Measurements from ENCODE around the gene GSN.

GSN gene

DNA sequence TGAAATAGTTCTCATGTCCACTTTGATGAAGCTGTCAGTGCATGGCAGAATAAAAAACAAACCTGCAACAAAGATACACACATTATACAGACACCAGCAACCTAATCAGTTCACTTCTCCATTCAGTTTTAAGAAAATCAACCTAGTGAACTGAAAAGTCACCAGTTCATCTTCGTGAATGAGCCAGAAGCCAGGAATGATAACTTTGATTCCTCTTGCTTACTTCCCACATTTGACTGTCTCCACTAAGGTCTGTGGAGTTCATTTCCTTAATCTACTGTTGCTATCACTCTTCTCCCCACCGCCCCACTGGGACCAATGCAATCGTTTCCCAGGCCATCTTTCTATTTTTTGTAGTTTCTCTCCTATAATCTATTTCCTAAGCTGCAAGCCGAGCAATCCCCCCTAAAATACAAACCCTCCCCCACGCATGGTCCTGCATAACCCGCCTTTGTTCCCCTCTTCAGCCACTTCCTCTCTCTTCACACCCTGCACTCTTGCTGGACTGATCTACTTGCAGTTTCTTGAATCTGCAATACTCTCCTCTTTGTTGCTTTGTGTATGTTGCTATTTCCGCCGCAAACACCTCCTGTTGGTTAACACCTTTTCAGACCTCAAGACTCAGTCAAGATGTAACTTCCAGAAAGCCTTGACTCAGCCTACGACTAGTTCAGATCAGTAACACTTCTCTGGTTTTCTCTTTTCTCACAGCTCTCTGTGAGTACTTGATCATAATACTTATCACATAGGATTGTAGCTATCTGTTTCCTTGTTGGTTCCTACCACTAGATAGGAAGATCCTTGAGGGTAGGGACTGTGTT lies 85.5 kb downstream of the GSN start:
- DNase-seq (ENCODE audit: low read depth in 2 of 2), result no peak

DNA sequence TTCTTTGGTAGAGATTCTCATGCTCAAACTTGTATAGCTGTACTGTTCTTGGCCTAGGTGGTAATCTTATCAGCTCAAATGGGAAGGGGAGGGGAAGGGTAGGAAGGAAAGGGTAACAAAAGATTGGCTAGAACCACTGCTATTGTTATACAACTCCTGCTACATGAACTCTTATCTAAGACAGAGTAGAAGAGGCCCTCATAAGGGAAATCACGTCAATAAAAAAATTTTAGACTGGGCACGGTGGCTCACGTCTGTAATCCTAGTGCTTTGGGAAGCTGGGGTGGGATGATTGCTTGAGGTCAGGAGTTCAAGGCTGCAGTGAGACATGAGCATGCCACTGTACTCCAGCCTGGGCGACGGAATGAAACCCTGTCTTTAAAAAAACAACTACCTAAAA lies 86.2 kb downstream of the GSN start:
- no peak for DNase-seq (ENCODE audit: low read depth in 2 of 2)

GRCh38 chr9:121354762-121355161 lies 86.8 kb downstream of the GSN start:
- DNase-seq (ENCODE audit: low read depth in 2 of 2), result no peak

GRCh38 chr9:121357011-121357410 lies 89.0 kb downstream of the GSN start:
- DNase-seq (ENCODE audit: low read depth in 2 of 2), result no peak

DNA sequence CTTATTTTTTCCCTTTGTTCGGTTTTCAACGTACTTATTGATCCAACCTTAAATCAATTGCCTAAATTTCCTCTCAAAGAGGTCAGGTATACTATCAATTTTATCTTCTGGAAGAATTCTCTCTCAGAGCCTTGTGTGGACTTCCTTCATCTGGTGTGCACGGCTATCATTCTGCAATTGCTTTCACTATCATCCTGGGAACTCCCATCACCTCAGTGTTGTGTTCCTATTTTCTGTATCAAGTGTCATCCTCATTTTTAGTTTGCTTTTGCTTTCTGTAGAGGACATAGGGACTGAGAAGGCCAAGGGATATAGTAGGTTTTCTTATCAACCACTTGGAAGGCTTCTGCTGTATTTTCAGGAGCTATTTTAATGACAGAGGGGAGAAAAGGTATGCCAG lies 90.8 kb downstream of the GSN start:
- DNase-seq (ENCODE audit: low read depth in 2 of 2), result no peak

DNA sequence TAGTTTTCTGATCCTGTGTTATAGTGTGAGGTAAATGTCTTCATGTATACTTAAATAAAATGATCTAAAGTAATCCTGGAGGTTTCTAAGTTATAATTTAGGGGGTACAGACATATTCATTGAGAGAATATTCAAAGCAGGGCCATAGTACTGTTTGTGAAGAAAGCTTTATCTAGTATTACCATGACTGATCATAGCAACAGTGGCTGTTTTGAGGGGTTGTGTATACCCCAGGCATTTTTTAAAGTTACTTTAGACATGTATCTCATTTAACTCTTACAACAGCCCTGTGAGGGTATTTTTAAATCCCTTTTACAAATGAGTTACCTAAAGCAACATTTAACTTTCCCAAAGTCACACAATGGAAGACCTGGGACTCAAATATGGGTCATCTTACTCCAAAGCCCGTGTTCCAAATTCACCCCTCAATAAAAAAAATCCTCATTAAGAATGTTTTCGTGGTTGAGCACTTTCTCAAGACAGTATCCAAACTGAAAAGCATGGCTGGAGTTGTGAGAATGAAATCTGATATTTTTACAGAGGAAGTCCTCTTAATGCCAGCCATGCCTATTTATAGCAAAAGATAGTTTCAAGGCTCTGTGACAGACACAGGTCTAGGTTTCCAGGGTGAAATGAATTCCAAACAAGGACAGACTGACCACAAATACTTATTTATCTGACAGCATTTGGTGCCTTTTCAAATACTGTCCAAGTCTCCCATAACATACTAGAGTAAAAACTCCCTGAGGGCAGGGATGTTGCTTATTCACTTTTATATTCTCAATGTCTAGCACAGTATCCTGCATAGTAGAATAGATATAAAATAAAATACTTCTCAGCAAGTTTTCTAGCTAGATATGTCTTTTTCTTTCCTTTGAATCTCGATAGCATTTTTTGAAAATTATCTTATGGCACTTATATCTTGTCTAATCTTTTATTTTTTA lies 91.7 kb downstream of the GSN start:
- DNase-seq (ENCODE audit: low read depth in 2 of 2), result no peak

GRCh38 chr9:121360601-121361374 lies 92.8 kb downstream of the GSN start:
- peak; percentile 73 to 78 for DNase-seq (ENCODE audit: low read depth in 2 of 2)

DNA sequence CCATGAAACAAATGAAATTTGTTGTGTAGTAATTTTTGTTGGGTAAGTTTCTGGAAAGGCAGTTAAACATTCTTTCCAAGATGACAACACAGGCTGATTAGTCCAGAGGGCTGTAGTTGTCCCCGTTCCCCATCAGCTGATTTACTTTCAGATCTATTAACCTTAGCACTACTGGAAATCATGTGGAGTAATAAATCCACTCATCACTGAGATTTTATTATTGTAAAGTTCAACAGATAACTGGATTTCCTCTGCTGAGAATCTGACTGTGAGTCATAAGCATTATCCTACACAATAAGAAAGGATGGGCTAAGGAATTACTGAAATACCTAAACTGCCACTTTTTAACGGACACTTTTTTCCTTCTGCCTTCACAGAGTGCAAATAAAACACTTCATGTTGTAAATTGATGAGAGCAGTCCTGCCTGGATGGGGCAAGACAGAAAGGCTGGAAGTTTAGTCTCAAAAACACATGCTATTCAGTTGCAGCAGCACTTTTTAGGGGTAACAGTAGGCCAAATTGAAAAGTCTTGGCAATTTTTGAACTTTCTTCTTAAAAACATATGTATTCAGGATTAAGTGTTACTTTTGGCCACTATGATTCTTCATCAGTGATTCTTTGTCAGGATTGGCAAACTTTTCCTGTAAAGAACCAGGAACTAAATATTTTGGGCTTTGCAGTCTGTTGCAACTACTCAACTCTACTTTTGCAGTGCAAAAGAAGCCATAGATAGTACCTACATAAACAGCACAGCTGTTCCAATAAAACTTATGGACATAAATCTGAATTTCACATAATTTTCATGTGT lies 95.1 kb downstream of the GSN start:
- DNase-seq (ENCODE audit: low read depth in 2 of 2), result peak; percentile 96

- DNase-seq (ENCODE audit: low read depth in 2 of 2), result no peak
These were observed 95.6 kb downstream of the GSN start for GRCh38 chr9:121363622-121363961.

GRCh38 chr9:121364077-121364476 lies 96.1 kb downstream of the GSN start:
- DNase-seq (ENCODE audit: low read depth in 2 of 2), result no peak

GRCh38 chr9:121364886-121365285 lies 96.9 kb downstream of the GSN start:
- DNase-seq (ENCODE audit: low read depth in 2 of 2), result no peak

DNA sequence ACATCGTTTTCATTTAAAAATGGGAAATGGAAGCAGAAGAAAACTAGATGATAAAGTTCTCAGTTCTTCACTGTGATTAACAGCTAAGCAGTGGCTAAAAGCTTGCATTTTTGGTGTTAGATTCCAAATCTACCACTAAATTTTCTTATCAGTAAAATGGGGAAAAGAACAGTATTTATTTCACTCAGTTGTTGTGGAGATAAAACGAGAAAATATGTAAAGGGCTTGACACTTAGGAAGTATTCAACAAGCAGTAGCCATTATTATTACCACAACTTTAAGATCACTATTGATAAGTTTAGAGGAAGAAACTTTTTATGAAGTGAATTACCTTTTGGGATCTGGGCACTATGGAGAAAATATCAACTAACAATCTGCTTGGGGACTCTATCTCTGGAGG lies 97.6 kb downstream of the GSN start:
- no peak for DNase-seq (ENCODE audit: low read depth in 2 of 2)

GRCh38 chr9:121366611-121367192 lies 98.7 kb downstream of the GSN start:
- DNase-seq (ENCODE audit: low read depth in 2 of 2), result no peak

GRCh38 chr9:121367306-121368137 lies 99.6 kb downstream of the GSN start:
- DNase-seq (ENCODE audit: low read depth in 2 of 2), result peak in 1 of 2 experiments; percentile 41

DNA sequence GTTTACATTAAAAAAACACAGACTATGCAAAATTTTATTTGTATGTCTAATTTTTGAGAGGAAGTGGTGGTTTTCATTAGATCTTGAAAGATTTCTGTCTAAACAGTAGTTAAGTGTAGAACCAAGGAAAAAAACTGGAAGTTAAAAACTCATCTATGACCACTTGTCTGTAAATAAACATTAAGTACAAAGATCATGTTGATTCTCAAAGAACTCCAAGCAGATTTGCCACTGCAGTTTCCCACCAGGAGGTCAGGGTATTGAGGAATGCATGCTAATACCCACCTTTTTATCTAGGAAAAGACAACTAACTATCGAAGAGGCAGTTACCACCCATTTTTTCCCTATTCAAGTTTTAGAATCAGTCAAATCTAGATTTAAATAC lies 100.2 kb downstream of the GSN start:
- no peak for DNase-seq (ENCODE audit: low read depth in 2 of 2)

- DNase-seq (ENCODE audit: low read depth in 2 of 2), result no peak
These were observed 100.8 kb downstream of the GSN start for GRCh38 chr9:121368745-121369144.

DNA sequence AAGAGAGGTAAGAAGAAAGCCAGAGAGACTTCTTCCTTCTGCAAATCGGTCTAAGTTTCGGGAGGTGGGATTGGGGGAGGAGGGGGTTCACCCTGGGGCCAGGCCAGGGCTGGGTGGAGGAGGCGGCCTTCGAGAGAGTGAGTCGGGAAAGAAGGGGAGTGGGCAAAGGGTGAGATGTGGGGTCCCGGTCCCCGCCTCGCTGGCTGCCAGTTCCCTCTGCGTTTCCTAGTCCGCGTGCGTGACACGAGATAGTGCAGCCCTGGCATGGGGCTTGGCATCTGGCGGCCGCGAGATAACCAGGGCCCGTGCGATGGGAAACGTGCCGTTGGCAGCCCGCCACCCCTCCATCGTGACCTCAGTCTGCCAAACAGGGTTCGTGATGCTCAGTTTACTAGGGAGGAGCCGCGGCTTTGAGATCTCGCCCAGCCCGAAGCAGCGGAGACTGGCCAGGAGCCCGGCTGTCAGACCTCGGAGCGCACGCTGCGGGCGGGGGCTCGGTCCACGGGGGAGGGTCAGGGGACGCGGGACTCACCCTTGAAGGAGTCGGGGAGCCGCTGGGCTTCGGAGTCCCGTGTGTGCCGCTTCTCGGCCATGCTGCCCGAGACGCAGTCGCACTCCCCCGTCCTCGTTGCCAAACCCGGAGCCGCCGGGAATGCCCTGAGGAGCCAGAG lies 101.8 kb downstream of the GSN start, which contains the start of gene STOM:
TSS of gene STOM (minus strand) at position 656 of the 671 bp plus-strand sequence. CDS start at position 593, 63 bp downstream.
- DNase-seq (ENCODE audit: low read depth in 2 of 2), result peak; percentile 62 to 69

DNA sequence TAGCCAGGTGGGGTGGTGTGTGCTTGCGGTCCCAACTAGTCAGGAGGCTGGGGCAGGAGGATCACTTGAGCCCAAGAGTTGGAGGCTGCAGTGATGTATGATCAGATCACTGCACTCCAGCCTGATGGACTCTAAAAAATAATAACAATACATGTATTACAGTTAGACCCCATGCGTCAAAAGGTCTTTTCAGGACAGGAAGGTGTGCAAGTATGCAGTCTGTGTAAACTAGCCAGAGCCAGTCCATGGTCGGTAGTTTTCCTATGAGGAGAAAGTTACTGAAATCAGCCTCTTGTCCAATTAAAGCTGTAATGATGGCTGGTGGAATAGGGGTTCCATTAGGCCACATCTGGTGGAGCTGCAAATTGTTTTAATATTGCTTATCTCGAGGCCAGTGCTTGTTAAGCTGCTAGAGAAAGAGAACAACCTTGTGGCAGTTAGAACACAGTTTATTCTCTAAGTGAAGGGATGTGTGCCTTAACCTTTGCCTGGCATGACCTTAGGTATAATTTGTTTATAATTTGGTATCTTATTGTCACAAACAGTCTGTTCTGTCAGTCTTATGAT lies 103.6 kb downstream of the GSN start:
- DNase-seq (ENCODE audit: low read depth in 2 of 2), result no peak
